Activated naive CD8-positive, alpha-beta T cell treated with anti-CD3 and anti-CD28 coated beads, Interleukin-2, amount 10 ng/mL, durations not matched to agents 7 days and 5 days (primary cell): ENCODE results near the gene RPA3. TPM values are rescaled to one million over a fixed set of nuclear protein-coding genes. Genes with fewer than 3 reads are reported as not detected.
"Not testable (repeated sequence)": the region's sequence is repeated elsewhere in the genome, so short reads cannot be mapped to it uniquely, and the experiment has no call there.

ENCODE experiments used
- ATAC-seq: fragments of 150-1000 bp; cut with Tn5 transposase; one replicate; pipeline ENCODE4 v1.10.0; 2021; ENCODE audit warnings: low read depth, moderate library complexity
- POLR2A ChIA-PET: fragments of 350-600 bp; sonication (Branson Sonifier 250); formaldehyde crosslinking; loops from one replicate; lab custom pipeline; 2021; ENCODE audit warnings: antibody characterized with exemption; lab: Charles Lee
- DNase-seq: peaks from one replicate; pipeline ENCODE4 v3.0.0; 2021
- H3K27ac Mint-ChIP-seq: one replicate; pipeline ENCODE4 v1.8.0; 2022; ENCODE audit warnings: mild to moderate bottlenecking, mixed read lengths
- H3K27me3 Mint-ChIP-seq: one replicate; pipeline ENCODE4 v1.8.0; 2022; ENCODE audit warnings: mild to moderate bottlenecking, moderate library complexity, mixed read lengths
- H3K36me3 Mint-ChIP-seq: one replicate; pipeline ENCODE4 v1.8.0; 2021; ENCODE audit warnings: mild to moderate bottlenecking, mixed read lengths
- H3K4me1 Mint-ChIP-seq: one replicate; pipeline ENCODE4 v1.8.0; 2021; ENCODE audit warnings: mixed read lengths
- H3K4me3 Mint-ChIP-seq: one replicate; pipeline ENCODE4 v1.8.0; 2022; ENCODE audit warnings: mild to moderate bottlenecking, moderate library complexity, mixed read lengths
- H3K9me3 Mint-ChIP-seq: one replicate; pipeline ENCODE4 v1.8.0; 2021; ENCODE audit warnings: mixed read lengths
- total RNA-seq, 2 experiments: library from RNA; stranded (reverse); gene quantifications; one replicate each; pipeline ENCODE4 v1.2.3, GENCODE V29; 2021

Gene RPA3
- total RNA-seq, 2 experiments from 2014 or later, result 89.5 to 101 TPM

GRCh38 chr7:7698930-7699329, 19.5 kb downstream of the RPA3 start:
- ATAC-seq (no peak), DNase-seq (no peak)

GRCh38 chr7:7696458-7697119, 21.8 kb downstream of the RPA3 start:
- no peaks in the 10 kb centered on the region for H3K27me3 Mint-ChIP-seq
- no peak for ATAC-seq
- POLR2A ChIA-PET, result no interaction called here
- H3K36me3 Mint-ChIP-seq, result peaks cover 15% of the 10 kb centered on the region
- H3K9me3 Mint-ChIP-seq, result peaks cover 6% of the 10 kb centered on the region
- peaks cover 4% of the 10 kb centered on the region for H3K4me1 Mint-ChIP-seq
- DNase-seq, result no peak
- no peak overlapping the region for H3K4me3 Mint-ChIP-seq
- H3K27ac Mint-ChIP-seq, result no peak overlapping the region

More at GRCh38 chr7:7698930-7699329, 19.5 kb downstream of the RPA3 start:
- peaks cover 4% of the 10 kb centered on the region for H3K4me1 Mint-ChIP-seq
- H3K4me3 Mint-ChIP-seq, result no peak overlapping the region
- POLR2A ChIA-PET, result interaction anchor here (0.7 kb wide), 1 partner anchor 135 kb away, joined by 3 read pairs; no protein-coding TSS in a partner anchor
- H3K27me3 Mint-ChIP-seq, result no peaks in the 10 kb centered on the region
- peaks cover 6% of the 10 kb centered on the region for H3K9me3 Mint-ChIP-seq
- H3K36me3 Mint-ChIP-seq, result peaks cover 17% of the 10 kb centered on the region
- H3K27ac Mint-ChIP-seq, result no peak overlapping the region

GRCh38 chr7:7695111-7695817, 23.1 kb downstream of the RPA3 start:
- DNase-seq (no peak), ATAC-seq (no peak)
- H3K36me3 Mint-ChIP-seq, result peaks cover 15% of the 10 kb centered on the region
- POLR2A ChIA-PET, result no interaction called here
- no peak overlapping the region for H3K27ac Mint-ChIP-seq
- peaks cover 6% of the 10 kb centered on the region for H3K9me3 Mint-ChIP-seq
- no peak overlapping the region for H3K4me3 Mint-ChIP-seq
- H3K27me3 Mint-ChIP-seq, result no peaks in the 10 kb centered on the region
- peaks cover 4% of the 10 kb centered on the region for H3K4me1 Mint-ChIP-seq

- DNase-seq (no peak), ATAC-seq (no peak)
- peaks cover under 1% of the 10 kb centered on the region for H3K4me1 Mint-ChIP-seq
- H3K36me3 Mint-ChIP-seq, result peaks cover 15% of the 10 kb centered on the region
- peaks cover 5% of the 10 kb centered on the region for H3K9me3 Mint-ChIP-seq
- H3K4me3 Mint-ChIP-seq, result no peak overlapping the region
- POLR2A ChIA-PET, result no interaction called here
- no peaks in the 10 kb centered on the region for H3K27me3 Mint-ChIP-seq
- H3K27ac Mint-ChIP-seq, result no peak overlapping the region
These were observed 23.9 kb downstream of the RPA3 start for GRCh38 chr7:7694542-7694941.

- Mint-ChIP-seq H3K9me3 (peaks cover 5% of the 10 kb centered on the region), H3K27ac (no peak overlapping the region), H3K4me3 (no peak overlapping the region), H3K4me1 (no peaks in the 10 kb centered on the region), H3K27me3 (no peaks in the 10 kb centered on the region), H3K36me3 (peaks cover 15% of the 10 kb centered on the region)
- ATAC-seq, result no peak
- DNase-seq, result no peak
- POLR2A ChIA-PET, result no interaction called here
These were observed 24.5 kb downstream of the RPA3 start for GRCh38 chr7:7693881-7694280.

- POLR2A ChIA-PET, result no interaction called here
- ATAC-seq, result no peak
- H3K9me3 Mint-ChIP-seq, result no peaks in the 10 kb centered on the region
- H3K4me1 Mint-ChIP-seq, result peaks cover 6% of the 10 kb centered on the region
- no peaks in the 10 kb centered on the region for H3K27me3 Mint-ChIP-seq
- H3K4me3 Mint-ChIP-seq, result no peak overlapping the region
- no peak overlapping the region for H3K27ac Mint-ChIP-seq
- no peak for DNase-seq
- H3K36me3 Mint-ChIP-seq, result peaks cover 4% of the 10 kb centered on the region
These were observed 29.5 kb downstream of the RPA3 start for GRCh38 chr7:7688956-7689355.

- DNase-seq, result no peak
- no peak overlapping the region for H3K4me3 Mint-ChIP-seq
- peaks cover 4% of the 10 kb centered on the region for H3K36me3 Mint-ChIP-seq
- H3K27ac Mint-ChIP-seq, result no peak overlapping the region
- H3K9me3 Mint-ChIP-seq, result no peaks in the 10 kb centered on the region
- H3K27me3 Mint-ChIP-seq, result no peaks in the 10 kb centered on the region
- peaks cover 6% of the 10 kb centered on the region for H3K4me1 Mint-ChIP-seq
- POLR2A ChIA-PET, result no interaction called here
- ATAC-seq, result no peak
These were observed 30.1 kb downstream of the RPA3 start for GRCh38 chr7:7688310-7688709.

GRCh38 chr7:7687800-7688199, 30.6 kb downstream of the RPA3 start:
- no peak overlapping the region for H3K27ac Mint-ChIP-seq
- peaks cover 11% of the 10 kb centered on the region for H3K4me1 Mint-ChIP-seq
- ATAC-seq (no peak), DNase-seq (no peak)
- H3K4me3 Mint-ChIP-seq, result no peak overlapping the region
- H3K27me3 Mint-ChIP-seq, result no peaks in the 10 kb centered on the region
- peaks cover 4% of the 10 kb centered on the region for H3K36me3 Mint-ChIP-seq
- H3K9me3 Mint-ChIP-seq, result no peaks in the 10 kb centered on the region
- POLR2A ChIA-PET, result no interaction called here

GRCh38 chr7:7686811-7687508, 31.4 kb downstream of the RPA3 start:
- peaks cover 11% of the 10 kb centered on the region for H3K4me1 Mint-ChIP-seq
- DNase-seq, result no peak
- POLR2A ChIA-PET, result no interaction called here
- no peak overlapping the region for H3K27ac Mint-ChIP-seq
- ATAC-seq, result no peak
- no peak overlapping the region for H3K4me3 Mint-ChIP-seq
- no peaks in the 10 kb centered on the region for H3K9me3 Mint-ChIP-seq
- H3K27me3 Mint-ChIP-seq, result no peaks in the 10 kb centered on the region
- H3K36me3 Mint-ChIP-seq, result peaks cover 4% of the 10 kb centered on the region

- peaks cover 11% of the 10 kb centered on the region for H3K4me1 Mint-ChIP-seq
- H3K4me3 Mint-ChIP-seq, result no peak overlapping the region
- POLR2A ChIA-PET, result no interaction called here
- DNase-seq (no peak), ATAC-seq (no peak)
- H3K27ac Mint-ChIP-seq, result no peak overlapping the region
- peaks cover 2% of the 10 kb centered on the region for H3K9me3 Mint-ChIP-seq
- H3K27me3 Mint-ChIP-seq, result no peaks in the 10 kb centered on the region
- H3K36me3 Mint-ChIP-seq, result peaks cover 4% of the 10 kb centered on the region
These were observed 35.5 kb downstream of the RPA3 start for GRCh38 chr7:7682861-7683260.

- DNase-seq (no peak), ATAC-seq (no peak)
- peaks cover 5% of the 10 kb centered on the region for H3K9me3 Mint-ChIP-seq
- H3K4me3 Mint-ChIP-seq, result no peak overlapping the region
- POLR2A ChIA-PET, result interaction anchor here (1.3 to 1.7 kb wide), 2 partner anchors 42 to 508 kb away, joined by 3 to 5 read pairs; partner anchors contain the start of gene UMAD1
- H3K4me1 Mint-ChIP-seq, result peaks cover 11% of the 10 kb centered on the region
- no peaks in the 10 kb centered on the region for H3K27me3 Mint-ChIP-seq
- peaks cover 9% of the 10 kb centered on the region for H3K36me3 Mint-ChIP-seq
- H3K27ac Mint-ChIP-seq, result no peak overlapping the region
These were observed 36.5 kb downstream of the RPA3 start for GRCh38 chr7:7681936-7682329.

- H3K27me3 Mint-ChIP-seq, result no peaks in the 10 kb centered on the region
- peaks cover 7% of the 10 kb centered on the region for H3K4me1 Mint-ChIP-seq
These were observed 37.0 kb downstream of the RPA3 start for GRCh38 chr7:7681191-7681935.

GRCh38 chr7:7679640-7680039, 38.8 kb downstream of the RPA3 start:
- H3K27ac Mint-ChIP-seq, H3K27me3 Mint-ChIP-seq, DNase-seq, H3K4me1 Mint-ChIP-seq, H3K9me3 Mint-ChIP-seq, H3K4me3 Mint-ChIP-seq, ATAC-seq, POLR2A ChIA-PET: not testable (repeated sequence)
- H3K36me3 Mint-ChIP-seq, result peaks cover 19% of the 10 kb centered on the region

More at GRCh38 chr7:7681191-7681935, 37.0 kb downstream of the RPA3 start:
- H3K9me3 Mint-ChIP-seq, result peaks cover 5% of the 10 kb centered on the region
- ATAC-seq (peak; percentile 62), DNase-seq (no peak)
- peaks cover 8% of the 10 kb centered on the region for H3K36me3 Mint-ChIP-seq
- H3K27ac Mint-ChIP-seq, result no peak overlapping the region
- POLR2A ChIA-PET, result interaction anchor here (1.3 to 1.7 kb wide), 2 partner anchors 41 to 509 kb away, joined by 3 to 5 read pairs; partner anchors contain the start of gene UMAD1
- no peak overlapping the region for H3K4me3 Mint-ChIP-seq
